SK-N-SH (cell line): ENCODE measurements around the gene SPATA2. TPM values are rescaled to one million over a fixed set of nuclear protein-coding genes. Genes with fewer than 3 reads are reported as not detected.

Source experiments
- CTCF ChIA-PET: fragments of 300-600, 350-600 bp; formaldehyde crosslinking; extraction: SDS; loops from one replicate; lab custom pipeline; 2021; lab: Yijun Ruan, JAX
- POLR2A ChIA-PET: fragments of 350-600 bp; sonication (Branson Sonifier 250); formaldehyde crosslinking; extraction: SDS; loops from one replicate; lab custom pipeline; 2020; ENCODE audit warnings: antibody characterized with exemption, inconsistent platforms; lab: Yijun Ruan, JAX
- DNase-seq: peaks from one replicate; pipeline ENCODE4 v3.0.0; 2012
- H2AFZ ChIP-seq: fragments of 200-600 bp; sonication (generic); 2 replicates; pipeline ENCODE4 v1.8.1; 2016; ENCODE audit warnings: antibody characterized with exemption, mild to moderate bottlenecking, low read depth
- H3F3A ChIP-seq: fragments of 200-600 bp; sonication (generic); replicated peaks from 2 replicates; pipeline ENCODE3; 2016; ENCODE audit warnings: antibody characterized with exemption, mild to moderate bottlenecking; ENCODE audit not compliant: insufficient read depth
- H3K27ac ChIP-seq, 2 experiments: fragments of 200-500 bp in 1 of 2; fragments of 200-600 bp in 1 of 2; sonication (Bioruptor generic) in 1 of 2; sonication (generic), shearing (Covaris generic) in 1 of 2; 2 replicates each; pipeline versions ENCODE4 v1.5.1 to v1.6.1; 2014 to 2016; ENCODE audit warnings: low read depth in 2 of 2, inconsistent platforms in 1 of 2, low read length in 1 of 2, mild to moderate bottlenecking in 1 of 2, mixed read lengths in 1 of 2
- H3K27me3 ChIP-seq: fragments of 200-600 bp; sonication (generic), shearing (Covaris generic); 2 replicates; pipeline ENCODE4 v1.6.1; 2016; ENCODE audit warnings: mixed run types; ENCODE audit not compliant: insufficient read depth
- H3K36me3 ChIP-seq, 2 experiments: fragments of 200-500 bp in 1 of 2; fragments of 200-600 bp in 1 of 2; sonication (Bioruptor generic) in 1 of 2; sonication (generic) in 1 of 2; replicated peaks in 1 of 2; 2 replicates each; pipeline versions ENCODE3 to v1.5.1; 2014 to 2016; ENCODE audit warnings: low read length in 1 of 2, mild to moderate bottlenecking in 1 of 2; ENCODE audit not compliant: insufficient read depth in 2 of 2, control insufficient read depth in 1 of 2
- H3K4me1 ChIP-seq, 2 experiments: fragments of 200-500 bp in 1 of 2; fragments of 200-600 bp in 1 of 2; sonication (Bioruptor generic) in 1 of 2; sonication (generic), shearing (Covaris generic) in 1 of 2; 2 replicates each; pipeline versions ENCODE4 v1.5.1 to v1.6.1; 2014 to 2016; ENCODE audit warnings: low read depth in 1 of 2, low read length in 1 of 2, mixed run types in 1 of 2; ENCODE audit not compliant: insufficient read depth in 2 of 2, control insufficient read depth in 1 of 2
- H3K4me2 ChIP-seq: fragments of 200-600 bp; sonication (generic), shearing (Covaris generic); 2 replicates; pipeline ENCODE4 v1.6.1; 2017; ENCODE audit warnings: mixed run types
- H3K4me3 ChIP-seq, 2 experiments: fragments of 200-500 bp in 1 of 2; fragments of 200-600 bp in 1 of 2; sonication (Bioruptor generic) in 1 of 2; sonication (generic), shearing (Covaris generic) in 1 of 2; 2 replicates each; pipeline versions ENCODE4 v1.5.1 to v1.8.1; 2014 to 2016; ENCODE audit warnings: low read depth in 2 of 2, inconsistent platforms in 1 of 2, low read length in 1 of 2, mild to moderate bottlenecking in 1 of 2, mixed read lengths in 1 of 2, moderate library complexity in 1 of 2
- H3K79me2 ChIP-seq: fragments of 200-600 bp; sonication (generic); 2 replicates; pipeline ENCODE4 v1.8.1; 2017; ENCODE audit warnings: mild to moderate bottlenecking; ENCODE audit not compliant: insufficient read depth
- H3K9ac ChIP-seq: fragments of 200-600 bp; sonication (generic); 2 replicates; pipeline ENCODE4 v1.6.1; 2017; ENCODE audit warnings: mixed run types
- H3K9me2 ChIP-seq: fragments of 200-600 bp; sonication (generic); 2 replicates; pipeline ENCODE4 v1.6.1; 2017; ENCODE audit warnings: mixed run types
- H3K9me3 ChIP-seq: fragments of 200-600 bp; sonication (generic); 2 replicates; pipeline ENCODE4 v1.6.1; 2017; ENCODE audit warnings: mixed run types, mild to moderate bottlenecking, moderate library complexity
- H4K20me1 ChIP-seq: fragments of 200-600 bp; sonication (generic); 2 replicates; pipeline ENCODE4 v1.6.1; 2017; ENCODE audit warnings: mild to moderate bottlenecking, mixed run types; ENCODE audit not compliant: insufficient read depth
- CTCF ChIP-seq: fragments of 200-600 bp; sonication (generic); IDR thresholded peaks from 2 replicates; pipeline ENCODE4 v1.6.1; 2017; ENCODE audit warnings: antibody characterized with exemption, mild to moderate bottlenecking, moderate library complexity
- EZH2phosphoT487 ChIP-seq: fragments of 200-600 bp; sonication (generic); IDR thresholded peaks from 2 replicates; pipeline ENCODE4 v1.6.1; 2017; ENCODE audit warnings: low read depth, mixed run types, mild to moderate bottlenecking, antibody characterized with exemption, moderate library complexity, borderline replicate concordance
- GATA2 ChIP-seq: sonication (generic); formaldehyde crosslinking; IDR thresholded peaks from 2 replicates; pipeline ENCODE4 v1.5.0; 2020; ENCODE audit warnings: mild to moderate bottlenecking, missing genetic modification reagents
- JUND ChIP-seq: IDR thresholded peaks from 2 replicates; pipeline ENCODE4 v1.4.0; 2012
- MEF2A ChIP-seq: IDR thresholded peaks from 2 replicates; pipeline ENCODE4 v1.4.0; 2012; ENCODE audit warnings: low read depth, borderline replicate concordance
- MXI1 ChIP-seq: IDR thresholded peaks from 2 replicates; pipeline ENCODE4 v1.6.1; 2012; ENCODE audit warnings: mild to moderate bottlenecking, low read depth, low read length, improper control_type of control experiment
- NFIC ChIP-seq: IDR thresholded peaks from 2 replicates; pipeline ENCODE4 v1.4.0; 2012; ENCODE audit warnings: borderline replicate concordance
- PBX3 ChIP-seq: IDR thresholded peaks from 2 replicates; pipeline ENCODE4; 2012
- RAD21 ChIP-seq: IDR thresholded peaks from 2 replicates; pipeline ENCODE4 v1.6.1; 2012; ENCODE audit warnings: mild to moderate bottlenecking, low read length
- RFX5 ChIP-seq: IDR thresholded peaks from 2 replicates; pipeline ENCODE4 v1.6.1; 2012; ENCODE audit warnings: mild to moderate bottlenecking, improper control_type of control experiment, low read length
- SIN3A ChIP-seq: IDR thresholded peaks from 2 replicates; pipeline ENCODE4 v1.6.1; 2012; ENCODE audit warnings: low read depth, mild to moderate bottlenecking, low read length, moderate library complexity, borderline replicate concordance
- SMC3 ChIP-seq: IDR thresholded peaks from 2 replicates; pipeline ENCODE4 v1.6.1; 2012; ENCODE audit warnings: low read depth, low read length, improper control_type of control experiment
- TAF1 ChIP-seq: IDR thresholded peaks from 2 replicates; pipeline ENCODE4 v1.6.1; 2012; ENCODE audit warnings: low read depth, mild to moderate bottlenecking, low read length, moderate library complexity, borderline replicate concordance
- TCF12 ChIP-seq: IDR thresholded peaks from 2 replicates; pipeline ENCODE4 v1.4.0; 2012
- TEAD4 ChIP-seq: IDR thresholded peaks from 2 replicates; pipeline ENCODE4 v1.4.0; 2012; ENCODE audit warnings: mild to moderate bottlenecking, borderline replicate concordance; ENCODE audit not compliant: insufficient read depth
- USF1 ChIP-seq: IDR thresholded peaks from 2 replicates; pipeline ENCODE4 v1.4.0; 2012; ENCODE audit warnings: low read depth, borderline replicate concordance
- USF2 ChIP-seq: fragments of 150-350 bp; IDR thresholded peaks from 2 replicates; pipeline ENCODE4 v1.6.1; 2017; ENCODE audit warnings: antibody characterized with exemption, low read length, low read depth, borderline replicate concordance
- WGBS: methylation state at CpG from one replicate; pipeline ENCODE4 v1.1.6; 2017; ENCODE audit warnings: low lambda C conversion rate; 5-methylcytosine and 5-hydroxymethylcytosine counted together
- polyA plus RNA-seq, 3 experiments: library from polyadenylated mRNA; depleted of rRNA; stranded (reverse); fragments of >200 nt; gene quantifications; 2 replicates each; pipeline ENCODE4 v1.2.3, GENCODE V29; 2012

SPATA2 gene
- polyA plus RNA-seq, 1 of the 3 experiments (the other 2 are of a cell fraction) = 7.2 TPM

GRCh38 chr20:49889001-49889934 is 26.1 kb downstream of the SPATA2 start:
- no peaks in the 10 kb centered on the region for H3K79me2 ChIP-seq
- CTCF ChIA-PET = interaction anchor here (0.6 to 9.6 kb wide), 38 partner anchors 9 to 570 kb away, joined by 3 to 131 read pairs (median 4); partner anchors contain the start of gene SLC9A8
- POLR2A ChIA-PET = no interaction called here
- no peak overlapping the region for H3K4me2 ChIP-seq
- WGBS = 87% methylated on average over 9 of the region's 9 CpGs
- no peaks in the 10 kb centered on the region for H3K9me2 ChIP-seq
- DNase-seq = no peak
- 0 out of 2 replicates have a peak, but pooled peaks cover 5% of the 10 kb centered on the region for H4K20me1 ChIP-seq
- H3K27ac ChIP-seq = no peak overlapping the region
- H3K4me3 ChIP-seq = no peak overlapping the region
- H2AFZ ChIP-seq = no peak overlapping the region
- H3K4me1 ChIP-seq = peaks cover 0 to 8% of the 10 kb centered on the region in 2 experiments; a peak in 1 of 4 replicates
- H3K27me3 ChIP-seq = no peaks in the 10 kb centered on the region
- H3K9ac ChIP-seq = no peak overlapping the region
- no peak for TF ChIP-seq TEAD4
- no peak for TF ChIP-seq PBX3
- TF ChIP-seq GATA2 (CRISPR knock-in tag) = no peak
- no peak for TF ChIP-seq SMC3
- TF ChIP-seq USF2 = no peak
- TF ChIP-seq USF1 = no peak
- no peak for TF ChIP-seq RFX5
- no peak for TF ChIP-seq MXI1
- no peak for TF ChIP-seq JUND
- no peak for TF ChIP-seq EZH2phosphoT487
- no peak for TF ChIP-seq TAF1
- TF ChIP-seq MEF2A = no peak
- no peak for TF ChIP-seq SIN3A
- TF ChIP-seq CTCF = no peak
- no peak for TF ChIP-seq NFIC
- no peak for TF ChIP-seq RAD21
- TF ChIP-seq TCF12 = no peak
- H3F3A ChIP-seq = peaks cover 5% of the 10 kb centered on the region
- peaks cover 0 to 23% of the 10 kb centered on the region in 2 experiments for H3K36me3 ChIP-seq
- H3K9me3 ChIP-seq = no peaks in the 10 kb centered on the region
